ENCODE measurements around the gene SH3BP5. TPM values are rescaled to one million over a fixed set of nuclear protein-coding genes. Genes with fewer than 3 reads are reported as not detected.

SH3BP5 gene
- total and polyA plus RNA-seq, 9 donors = 80.4 to 205 (median 142) TPM

DNA sequence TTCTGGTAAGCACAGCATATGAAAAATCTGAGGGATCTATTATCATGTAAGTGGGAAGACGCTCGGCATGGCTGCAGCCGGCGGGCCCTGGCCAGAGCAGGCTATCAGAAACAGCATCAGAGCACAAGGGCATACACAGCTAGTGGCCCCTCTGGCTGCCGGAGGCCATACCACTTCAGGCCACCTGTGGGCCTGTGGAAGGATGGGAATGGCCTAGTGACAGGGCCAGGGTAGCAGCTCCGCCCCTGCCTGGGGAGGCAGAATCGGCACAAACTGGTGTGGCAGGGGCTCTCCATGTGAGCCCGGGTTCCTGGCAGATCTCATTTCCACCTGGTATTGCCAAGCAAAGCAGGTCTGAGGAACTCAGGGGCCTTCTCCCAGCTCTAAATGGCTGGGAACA, 46.4 kb downstream of the SH3BP5 start:
- no peaks in the 10 kb centered on the region for H3K27me3 ChIP-seq
- no peak overlapping the region for H3K4me3 ChIP-seq
- no peak for DNase-seq
- TF ChIP-seq POLR2A (IDR thresholded peaks at IDR 0.05) = no peak
- TF ChIP-seq, protein P1, sequence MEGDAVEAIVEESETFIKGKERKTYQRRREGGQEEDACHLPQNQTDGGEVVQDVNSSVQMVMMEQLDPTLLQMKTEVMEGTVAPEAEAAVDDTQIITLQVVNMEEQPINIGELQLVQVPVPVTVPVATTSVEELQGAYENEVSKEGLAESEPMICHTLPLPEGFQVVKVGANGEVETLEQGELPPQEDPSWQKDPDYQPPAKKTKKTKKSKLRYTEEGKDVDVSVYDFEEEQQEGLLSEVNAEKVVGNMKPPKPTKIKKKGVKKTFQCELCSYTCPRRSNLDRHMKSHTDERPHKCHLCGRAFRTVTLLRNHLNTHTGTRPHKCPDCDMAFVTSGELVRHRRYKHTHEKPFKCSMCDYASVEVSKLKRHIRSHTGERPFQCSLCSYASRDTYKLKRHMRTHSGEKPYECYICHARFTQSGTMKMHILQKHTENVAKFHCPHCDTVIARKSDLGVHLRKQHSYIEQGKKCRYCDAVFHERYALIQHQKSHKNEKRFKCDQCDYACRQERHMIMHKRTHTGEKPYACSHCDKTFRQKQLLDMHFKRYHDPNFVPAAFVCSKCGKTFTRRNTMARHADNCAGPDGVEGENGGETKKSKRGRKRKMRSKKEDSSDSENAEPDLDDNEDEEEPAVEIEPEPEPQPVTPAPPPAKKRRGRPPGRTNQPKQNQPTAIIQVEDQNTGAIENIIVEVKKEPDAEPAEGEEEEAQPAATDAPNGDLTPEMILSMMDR (IDR thresholded peaks at IDR 0.05) = no peak
- TF ChIP-seq EP300 (IDR thresholded peaks at IDR 0.05) = no peak
- H3K9me3 ChIP-seq = no peaks in the 10 kb centered on the region
- intact Hi-C loops (cut with DNase I) = loop anchor here in 1 of 4 donors (5.0 kb wide), 1 partner anchor 36 kb away; no protein-coding TSS in a partner anchor
- 87 to 89% (median 87%) methylated on average over 8 of the region's 8 CpGs for WGBS, 3 donors
- no peaks in the 10 kb centered on the region for H3K36me3 ChIP-seq
- no peak overlapping the region for H3K27ac ChIP-seq
- peaks cover 13% of the 10 kb centered on the region for H3K4me1 ChIP-seq (ENCODE audit: insufficient read depth)

GRCh38 chr3:15284121-15284889, 48.1 kb downstream of the SH3BP5 start:
- WGBS, 3 donors = 60 to 65% (median 62%) methylated on average over 5 of the region's 5 CpGs

DNA sequence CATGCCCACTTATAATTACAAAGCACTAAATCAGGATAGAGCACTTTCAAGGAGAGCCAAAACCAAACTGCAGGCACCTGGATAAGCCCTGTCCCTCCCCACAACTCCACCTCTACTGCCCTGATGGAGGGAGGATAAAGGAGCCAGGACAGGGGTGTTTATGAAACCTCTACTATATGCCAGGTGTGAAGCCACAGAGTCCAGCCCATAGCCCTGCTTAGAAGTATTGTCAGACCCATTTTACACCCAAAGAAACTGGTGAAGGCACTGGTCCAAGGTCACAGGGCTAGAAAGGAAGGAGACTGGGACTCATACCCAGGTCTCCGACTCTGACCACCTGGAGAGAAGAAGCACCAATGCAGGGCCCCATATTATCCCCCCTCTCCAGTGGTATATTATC, 48.7 kb downstream of the SH3BP5 start:
- intact Hi-C loops (cut with DNase I) = no loop called here
- TF ChIP-seq EP300 (IDR thresholded peaks at IDR 0.05) (no peak), POLR2A (IDR thresholded peaks at IDR 0.05) (no peak)
- TF ChIP-seq, protein P1 (IDR thresholded peaks at IDR 0.05) = no peak
- peaks cover 21% of the 10 kb centered on the region for H3K4me1 ChIP-seq (ENCODE audit: insufficient read depth)
- no peak for DNase-seq
- no peaks in the 10 kb centered on the region for H3K9me3 ChIP-seq
- 39 to 58% (median 50%) methylated on average over 1 of the region's 1 CpG for WGBS, 3 donors
- no peak overlapping the region for H3K27ac ChIP-seq
- H3K36me3 ChIP-seq = no peaks in the 10 kb centered on the region
- no peaks in the 10 kb centered on the region for H3K27me3 ChIP-seq
- H3K4me3 ChIP-seq = no peak overlapping the region

More at GRCh38 chr3:15284121-15284889, 48.1 kb downstream of the SH3BP5 start:
- TF ChIP-seq, protein P1 (IDR thresholded peaks at IDR 0.05) = no peak
- no peaks in the 10 kb centered on the region for H3K9me3 ChIP-seq
- no peak overlapping the region for H3K27ac ChIP-seq
- H3K36me3 ChIP-seq = no peaks in the 10 kb centered on the region
- no peak for DNase-seq
- H3K4me3 ChIP-seq = no peak overlapping the region
- peaks cover 21% of the 10 kb centered on the region for H3K4me1 ChIP-seq (ENCODE audit: insufficient read depth)
- H3K27me3 ChIP-seq = no peaks in the 10 kb centered on the region
- intact Hi-C loops (cut with DNase I) = no loop called here

- peaks cover 20% of the 10 kb centered on the region for H3K4me1 ChIP-seq (ENCODE audit: insufficient read depth)
- no peaks in the 10 kb centered on the region for H3K9me3 ChIP-seq
- H3K27ac ChIP-seq = no peak overlapping the region
- H3K36me3 ChIP-seq = no peaks in the 10 kb centered on the region
- DNase-seq = no peak
- intact Hi-C loops (cut with DNase I) = no loop called here
- WGBS, 3 donors = 94 to 97% (median 95%) methylated on average over 9 of the region's 9 CpGs
- no peaks in the 10 kb centered on the region for H3K27me3 ChIP-seq
- TF ChIP-seq, protein P1 (IDR thresholded peaks at IDR 0.05) = no peak
- TF ChIP-seq EP300 (IDR thresholded peaks at IDR 0.05) (no peak), POLR2A (IDR thresholded peaks at IDR 0.05) (no peak)
- H3K4me3 ChIP-seq = no peak overlapping the region
Observed at GRCh38 chr3:15281817-15282216, 50.6 kb downstream of the SH3BP5 start.
